Measurements from ENCODE around the gene MPO. TPM values are rescaled to one million over a fixed set of nuclear protein-coding genes. Genes with fewer than 3 reads are reported as not detected.

MPO gene
- total RNA-seq, 1 experiment from 2014 or later = not detected

- TF ChIP-seq, protein P1, sequence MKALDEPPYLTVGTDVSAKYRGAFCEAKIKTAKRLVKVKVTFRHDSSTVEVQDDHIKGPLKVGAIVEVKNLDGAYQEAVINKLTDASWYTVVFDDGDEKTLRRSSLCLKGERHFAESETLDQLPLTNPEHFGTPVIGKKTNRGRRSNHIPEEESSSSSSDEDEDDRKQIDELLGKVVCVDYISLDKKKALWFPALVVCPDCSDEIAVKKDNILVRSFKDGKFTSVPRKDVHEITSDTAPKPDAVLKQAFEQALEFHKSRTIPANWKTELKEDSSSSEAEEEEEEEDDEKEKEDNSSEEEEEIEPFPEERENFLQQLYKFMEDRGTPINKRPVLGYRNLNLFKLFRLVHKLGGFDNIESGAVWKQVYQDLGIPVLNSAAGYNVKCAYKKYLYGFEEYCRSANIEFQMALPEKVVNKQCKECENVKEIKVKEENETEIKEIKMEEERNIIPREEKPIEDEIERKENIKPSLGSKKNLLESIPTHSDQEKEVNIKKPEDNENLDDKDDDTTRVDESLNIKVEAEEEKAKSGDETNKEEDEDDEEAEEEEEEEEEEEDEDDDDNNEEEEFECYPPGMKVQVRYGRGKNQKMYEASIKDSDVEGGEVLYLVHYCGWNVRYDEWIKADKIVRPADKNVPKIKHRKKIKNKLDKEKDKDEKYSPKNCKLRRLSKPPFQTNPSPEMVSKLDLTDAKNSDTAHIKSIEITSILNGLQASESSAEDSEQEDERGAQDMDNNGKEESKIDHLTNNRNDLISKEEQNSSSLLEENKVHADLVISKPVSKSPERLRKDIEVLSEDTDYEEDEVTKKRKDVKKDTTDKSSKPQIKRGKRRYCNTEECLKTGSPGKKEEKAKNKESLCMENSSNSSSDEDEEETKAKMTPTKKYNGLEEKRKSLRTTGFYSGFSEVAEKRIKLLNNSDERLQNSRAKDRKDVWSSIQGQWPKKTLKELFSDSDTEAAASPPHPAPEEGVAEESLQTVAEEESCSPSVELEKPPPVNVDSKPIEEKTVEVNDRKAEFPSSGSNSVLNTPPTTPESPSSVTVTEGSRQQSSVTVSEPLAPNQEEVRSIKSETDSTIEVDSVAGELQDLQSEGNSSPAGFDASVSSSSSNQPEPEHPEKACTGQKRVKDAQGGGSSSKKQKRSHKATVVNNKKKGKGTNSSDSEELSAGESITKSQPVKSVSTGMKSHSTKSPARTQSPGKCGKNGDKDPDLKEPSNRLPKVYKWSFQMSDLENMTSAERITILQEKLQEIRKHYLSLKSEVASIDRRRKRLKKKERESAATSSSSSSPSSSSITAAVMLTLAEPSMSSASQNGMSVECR (CRISPR knock-in tag; IDR thresholded peaks at IDR 0.05; ENCODE audit: borderline replicate concordance) = no peak
- no peak for TF ChIP-seq ETV6 (CRISPR knock-in tag; IDR thresholded peaks at IDR 0.05)
- TF ChIP-seq, protein P2, sequence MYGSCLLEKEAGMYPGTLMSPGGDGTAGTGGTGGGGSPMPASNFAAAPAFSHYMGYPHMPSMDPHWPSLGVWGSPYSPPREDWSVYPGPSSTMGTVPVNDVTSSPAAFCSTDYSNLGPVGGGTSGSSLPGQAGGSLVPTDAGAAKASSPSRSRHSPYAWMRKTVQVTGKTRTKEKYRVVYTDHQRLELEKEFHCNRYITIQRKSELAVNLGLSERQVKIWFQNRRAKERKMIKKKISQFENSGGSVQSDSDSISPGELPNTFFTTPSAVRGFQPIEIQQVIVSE (CRISPR knock-in tag; IDR thresholded peaks at IDR 0.05; ENCODE audit: borderline replicate concordance) = no peak
- TF ChIP-seq CBFB (CRISPR knock-in tag; IDR thresholded peaks at IDR 0.05; ENCODE audit: low read depth) = no peak
- no peak for TF ChIP-seq TP53 (CRISPR knock-in tag; IDR thresholded peaks at IDR 0.05)
- no peak for TF ChIP-seq SOX15 (CRISPR knock-in tag; IDR thresholded peaks at IDR 0.05)
- TF ChIP-seq HMGA2 (CRISPR knock-in tag; IDR thresholded peaks at IDR 0.05) = no peak
- TF ChIP-seq, protein P3, sequence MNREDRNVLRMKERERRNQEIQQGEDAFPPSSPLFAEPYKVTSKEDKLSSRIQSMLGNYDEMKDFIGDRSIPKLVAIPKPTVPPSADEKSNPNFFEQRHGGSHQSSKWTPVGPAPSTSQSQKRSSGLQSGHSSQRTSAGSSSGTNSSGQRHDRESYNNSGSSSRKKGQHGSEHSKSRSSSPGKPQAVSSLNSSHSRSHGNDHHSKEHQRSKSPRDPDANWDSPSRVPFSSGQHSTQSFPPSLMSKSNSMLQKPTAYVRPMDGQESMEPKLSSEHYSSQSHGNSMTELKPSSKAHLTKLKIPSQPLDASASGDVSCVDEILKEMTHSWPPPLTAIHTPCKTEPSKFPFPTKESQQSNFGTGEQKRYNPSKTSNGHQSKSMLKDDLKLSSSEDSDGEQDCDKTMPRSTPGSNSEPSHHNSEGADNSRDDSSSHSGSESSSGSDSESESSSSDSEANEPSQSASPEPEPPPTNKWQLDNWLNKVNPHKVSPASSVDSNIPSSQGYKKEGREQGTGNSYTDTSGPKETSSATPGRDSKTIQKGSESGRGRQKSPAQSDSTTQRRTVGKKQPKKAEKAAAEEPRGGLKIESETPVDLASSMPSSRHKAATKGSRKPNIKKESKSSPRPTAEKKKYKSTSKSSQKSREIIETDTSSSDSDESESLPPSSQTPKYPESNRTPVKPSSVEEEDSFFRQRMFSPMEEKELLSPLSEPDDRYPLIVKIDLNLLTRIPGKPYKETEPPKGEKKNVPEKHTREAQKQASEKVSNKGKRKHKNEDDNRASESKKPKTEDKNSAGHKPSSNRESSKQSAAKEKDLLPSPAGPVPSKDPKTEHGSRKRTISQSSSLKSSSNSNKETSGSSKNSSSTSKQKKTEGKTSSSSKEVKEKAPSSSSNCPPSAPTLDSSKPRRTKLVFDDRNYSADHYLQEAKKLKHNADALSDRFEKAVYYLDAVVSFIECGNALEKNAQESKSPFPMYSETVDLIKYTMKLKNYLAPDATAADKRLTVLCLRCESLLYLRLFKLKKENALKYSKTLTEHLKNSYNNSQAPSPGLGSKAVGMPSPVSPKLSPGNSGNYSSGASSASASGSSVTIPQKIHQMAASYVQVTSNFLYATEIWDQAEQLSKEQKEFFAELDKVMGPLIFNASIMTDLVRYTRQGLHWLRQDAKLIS (CRISPR knock-in tag; IDR thresholded peaks at IDR 0.05; ENCODE audit: borderline replicate concordance) = no peak
- TF ChIP-seq CREB1 (CRISPR knock-in tag; IDR thresholded peaks at IDR 0.05) = no peak
- TF ChIP-seq FOXP4 (CRISPR knock-in tag; IDR thresholded peaks at IDR 0.05) = no peak
- TF ChIP-seq NR2C2 (CRISPR knock-in tag; IDR thresholded peaks at IDR 0.05) = no peak
Measured at GRCh38 chr17:58273453-58274104, 7.2 kb downstream of the MPO start (continued).

GRCh38 chr17:58272367-58273280 lies 8.1 kb downstream of the MPO start:
- CTCF ChIA-PET = interaction anchor here (1.0 kb wide), 1 partner anchor 35 kb away, joined by 3 read pairs; no protein-coding TSS in a partner anchor
- POLR2A ChIA-PET = no interaction called here
- H3K27ac Mint-ChIP-seq = no peak overlapping the region
- H3K36me3 Mint-ChIP-seq = no peaks in the 10 kb centered on the region
- H3K4me1 Mint-ChIP-seq = no peaks in the 10 kb centered on the region
- ATAC-seq (no peak), DNase-seq (ENCODE audit: low spot score) (no peak)
- H3K4me3 Mint-ChIP-seq = no peak overlapping the region
- no peaks in the 10 kb centered on the region for H3K9me3 Mint-ChIP-seq
- H3K27me3 Mint-ChIP-seq (ENCODE audit: low read depth) = peaks cover 2% of the 10 kb centered on the region; the same call in 1 of the 2 replicates
- TF ChIP-seq ETV6 (CRISPR knock-in tag; IDR thresholded peaks at IDR 0.05) (no peak), ZNF263 (CRISPR knock-in tag; IDR thresholded peaks at IDR 0.05; ENCODE audit: low read depth) (no peak), ZNF532 (CRISPR knock-in tag; IDR thresholded peaks at IDR 0.05; ENCODE audit: borderline replicate concordance) (no peak), ZNF121 (CRISPR knock-in tag; IDR thresholded peaks at IDR 0.05) (no peak)
- TF ChIP-seq, protein P4, sequence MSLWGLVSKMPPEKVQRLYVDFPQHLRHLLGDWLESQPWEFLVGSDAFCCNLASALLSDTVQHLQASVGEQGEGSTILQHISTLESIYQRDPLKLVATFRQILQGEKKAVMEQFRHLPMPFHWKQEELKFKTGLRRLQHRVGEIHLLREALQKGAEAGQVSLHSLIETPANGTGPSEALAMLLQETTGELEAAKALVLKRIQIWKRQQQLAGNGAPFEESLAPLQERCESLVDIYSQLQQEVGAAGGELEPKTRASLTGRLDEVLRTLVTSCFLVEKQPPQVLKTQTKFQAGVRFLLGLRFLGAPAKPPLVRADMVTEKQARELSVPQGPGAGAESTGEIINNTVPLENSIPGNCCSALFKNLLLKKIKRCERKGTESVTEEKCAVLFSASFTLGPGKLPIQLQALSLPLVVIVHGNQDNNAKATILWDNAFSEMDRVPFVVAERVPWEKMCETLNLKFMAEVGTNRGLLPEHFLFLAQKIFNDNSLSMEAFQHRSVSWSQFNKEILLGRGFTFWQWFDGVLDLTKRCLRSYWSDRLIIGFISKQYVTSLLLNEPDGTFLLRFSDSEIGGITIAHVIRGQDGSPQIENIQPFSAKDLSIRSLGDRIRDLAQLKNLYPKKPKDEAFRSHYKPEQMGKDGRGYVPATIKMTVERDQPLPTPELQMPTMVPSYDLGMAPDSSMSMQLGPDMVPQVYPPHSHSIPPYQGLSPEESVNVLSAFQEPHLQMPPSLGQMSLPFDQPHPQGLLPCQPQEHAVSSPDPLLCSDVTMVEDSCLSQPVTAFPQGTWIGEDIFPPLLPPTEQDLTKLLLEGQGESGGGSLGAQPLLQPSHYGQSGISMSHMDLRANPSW (CRISPR knock-in tag; conservative IDR thresholded peaks at IDR 0.05; ENCODE audit: low read depth) = no peak
